GM12878 (cell line): ENCODE data around the gene PDE12. TPM values are rescaled to one million over a fixed set of nuclear protein-coding genes. Genes with fewer than 3 reads are reported as not detected.

Experiments used
- ATAC-seq: fragments of 200-7000 bp; cut with Tn5 transposase; 3 replicates; pipeline ENCODE4 v1.9.1; 2020; ENCODE audit warnings: mild to moderate bottlenecking, moderate library complexity
- BruUV-seq: library from RNA; stranded (reverse); fragments of 400-500 nt; replicated peaks from 2 replicates; lab custom pipeline; 2021; lab: Mats Ljungman, UMichigan
- CTCF ChIA-PET: fragments of 300-600 bp; sonication (Branson Sonifier 250); formaldehyde crosslinking; extraction: SDS; loops from one replicate; lab custom pipeline; 2021; ENCODE audit warnings: inconsistent platforms; lab: Yijun Ruan, JAX
- POLR2A ChIA-PET: fragments of 350-600 bp; formaldehyde crosslinking; extraction: SDS; loops from one replicate; lab custom pipeline; 2021; ENCODE audit warnings: inconsistent platforms; lab: Charles Lee
- RAD21 ChIA-PET: fragments of 300-600 bp; sonication (Branson Sonifier 250); formaldehyde crosslinking; loops from one replicate; lab custom pipeline; 2023; ENCODE audit warnings: antibody characterized with exemption; ENCODE audit not compliant: unreplicated experiment; lab: Charles Lee
- SMC1A ChIA-PET: fragments of 300-600 bp; sonication (Branson Sonifier 250); formaldehyde crosslinking; loops from one replicate; lab custom pipeline; 2023; ENCODE audit not compliant: unreplicated experiment, uncharacterized antibody; lab: Charles Lee
- DNase-seq: peaks from one replicate; pipeline ENCODE4 v3.0.0-alpha.2; 2011; ENCODE audit warnings: low read depth, low spot score
- FAIRE-seq: peaks from 3 replicates; lab custom pipeline; 2011; peaks lifted over from hg19 to GRCh38; lab: Jason Lieb, UNC
- H2AFZ ChIP-seq: 2 replicates; pipeline ENCODE4 v1.6.0; 2011; ENCODE audit warnings: low read depth, low read length, control low read depth; ENCODE audit not compliant: control insufficient read depth
- H3K27ac ChIP-seq: 2 replicates; pipeline ENCODE4 v1.5.1; 2011; ENCODE audit warnings: control low read depth; ENCODE audit not compliant: control insufficient read depth, insufficient read depth
- H3K27me3 ChIP-seq, 2 experiments: replicated peaks in 1 of 2; 2 replicates each; pipeline versions ENCODE4 v1.6.0 to v1.6.1; 2011; ENCODE audit warnings: low read length in 1 of 2; ENCODE audit not compliant: control insufficient read depth in 2 of 2, insufficient read depth in 2 of 2
- H3K36me3 ChIP-seq, 2 experiments: 2 replicates each; pipeline ENCODE4 v1.5.1; 2011; ENCODE audit warnings: low read length in 1 of 2; ENCODE audit not compliant: control insufficient read depth in 2 of 2, insufficient read depth in 2 of 2
- H3K4me1 ChIP-seq: 2 replicates; pipeline ENCODE4 v1.6.1; 2011; ENCODE audit warnings: mild to moderate bottlenecking, low read length, moderate library complexity, mixed read lengths; ENCODE audit not compliant: control insufficient read depth, insufficient read depth
- H3K4me2 ChIP-seq: 2 replicates; pipeline ENCODE4 v1.6.0; 2011; ENCODE audit warnings: control low read depth; ENCODE audit not compliant: control insufficient read depth, insufficient read depth
- H3K4me3 ChIP-seq: fragments of 200-600 bp; sonication (generic); 2 replicates; pipeline ENCODE4 v1.5.1; 2016
- H3K79me2 ChIP-seq: 2 replicates; pipeline ENCODE4 v1.6.0; 2011; ENCODE audit warnings: low read length; ENCODE audit not compliant: control insufficient read depth, insufficient read depth
- H3K9ac ChIP-seq: 2 replicates; pipeline ENCODE4 v1.8.0; 2011; ENCODE audit warnings: low read length, control low read depth, mixed read lengths; ENCODE audit not compliant: control insufficient read depth, insufficient read depth
- H3K9me3 ChIP-seq: replicated peaks from 3 replicates; pipeline ENCODE4 v1.5.1; 2011; ENCODE audit warnings: mild to moderate bottlenecking, low read length; ENCODE audit not compliant: control insufficient read depth, insufficient read depth
- H4K20me1 ChIP-seq: 2 replicates; pipeline ENCODE4 v1.6.0; 2011; ENCODE audit not compliant: control insufficient read depth, insufficient read depth
- CREM ChIP-seq: IDR thresholded peaks from 2 replicates; pipeline ENCODE4 v1.6.1; 2014; ENCODE audit warnings: antibody characterized with exemption, low read depth
- CUX1 ChIP-seq: IDR thresholded peaks from 2 replicates; pipeline ENCODE4 v1.6.1; 2012; ENCODE audit warnings: improper control_type of control experiment, low read depth, low read length; ENCODE audit not compliant: insufficient replicate concordance
- RELB ChIP-seq: fragments of 450-650 bp; IDR thresholded peaks from 2 replicates; pipeline ENCODE4 v1.6.1; 2017; ENCODE audit warnings: low read depth, mild to moderate bottlenecking, moderate library complexity
- STAT1 ChIP-seq: fragments of 450-650 bp; conservative IDR thresholded peaks from 2 replicates; pipeline ENCODE4 v1.6.1; 2014; ENCODE audit warnings: antibody characterized with exemption, mild to moderate bottlenecking
- ZNF274 ChIP-seq: IDR thresholded peaks from one replicate; pipeline ENCODE4 v1.8.0; 2011; ENCODE audit not compliant: insufficient read length, insufficient read depth
- ZZZ3 ChIP-seq: IDR thresholded peaks from 2 replicates; pipeline ENCODE4 v1.6.1; 2011; ENCODE audit warnings: low read depth; ENCODE audit not compliant: control insufficient read depth, insufficient read length
- WGBS: methylation state at CpG from one replicate; pipeline ENCODE4 v1.1.6; 2016; ENCODE audit warnings: low lambda C conversion rate; ENCODE audit not compliant: insufficient replicate concordance, insufficient coverage; ENCODE audit errors: missing lambda C conversion rate; 5-methylcytosine and 5-hydroxymethylcytosine counted together
- in situ Hi-C: fragments of 300-500 bp; cut with MboI; formaldehyde crosslinking; loops from 9 replicates; pipeline ENCODE4 v1.14.3; 2018; ENCODE audit warnings: mixed read lengths
- intact Hi-C: fragments of 100-400 bp; cut with micrococcal nuclease; formaldehyde crosslinking; loops from one replicate; pipeline ENCODE4 v1.14.2; 2022; ENCODE audit not compliant: unreplicated experiment
- polyA plus RNA-seq, 11 experiments: library from polyadenylated mRNA; depleted of rRNA in 4 of 11; unstranded in 6 of 11; stranded (reverse) in 5 of 11; fragments of >200 nt; fragmentation: Nextera tagmentation in 4 of 11; fragmentation: Illumina TruSeq in 1 of 11; extraction: Ambion mirVana in 4 of 11; extraction: Trizol in 1 of 11; gene quantifications; 1 replicate in 1 of 11; 2 replicates in 10 of 11; pipeline versions ENCODE4 v1.2.1 to v1.2.3, GENCODE V29; 2011 to 2016; ENCODE audit warnings: inconsistent platforms in 2 of 11, missing spikeins in 2 of 11, low read depth in 1 of 11
- total RNA-seq, 4 experiments: library from RNA; depleted of rRNA in 3 of 4; stranded (reverse); fragments of >200 nt in 3 of 4; fragmentation: Illumina TruSeq in 1 of 4; extraction: Trizol in 1 of 4; gene quantifications; 2 replicates each; pipeline versions ENCODE4 v1.2.1 to v1.2.3, GENCODE V29; 2013 to 2021

Gene PDE12
- total and polyA plus RNA-seq, 10 of the 15 experiments (the other 5 are each of a cell fraction or from before 2014, with no cell fraction given), result 3.0 to 26.1 (median 17.4) TPM

GRCh38 chr3:57586778-57587177, 30.7 kb downstream of the PDE12 start (continued):
- TF ChIP-seq CUX1 (no peak), CREM (no peak), ZZZ3 (no peak), ZNF274 (no peak)

- BruUV-seq, result no TSS peak
- Histone ChIP-seq H3K4me1 (no peaks in the 10 kb centered on the region), H3K9me3 (no peaks in the 10 kb centered on the region), H3K79me2 (peaks cover 74% of the 10 kb centered on the region), H3K27ac (no peak overlapping the region), H3K4me3 (no peak overlapping the region), H3K36me3 (peaks cover 0 to 7% of the 10 kb centered on the region in 2 experiments; a peak in 1 of 4 replicates), H2AFZ (no peak overlapping the region), H3K27me3 (no peaks in the 10 kb centered on the region), H4K20me1 (no peaks in the 10 kb centered on the region), H3K9ac (no peak overlapping the region), H3K4me2 (peak overlapping the region; percentile 30; the same call in 1 of the 2 replicates)
- ChIA-PET CTCF (no interaction called here), POLR2A (no interaction called here), RAD21 (interaction anchor here (1.1 kb wide), 1 partner anchor 103 kb away, joined by 3 read pairs; no protein-coding TSS in a partner anchor), SMC1A (interaction anchor here (1.5 to 1.8 kb wide), 2 partner anchors 11 to 84 kb away, joined by 4 to 5 read pairs; no protein-coding TSS in a partner anchor)
- 62% methylated on average over 2 of the region's 2 CpGs for WGBS
- intact Hi-C loops (no loop called here), in situ Hi-C loops (no loop called here)
- DNase-seq, result no peak
- no peak for ATAC-seq
- TF ChIP-seq STAT1 (no peak), RELB (no peak)
- no peak for FAIRE-seq
Measured at GRCh38 chr3:57587905-57588304, 31.8 kb downstream of the PDE12 start.
